ENCODE results near the gene SERPINA4.
A peak's percentile ranks its signal among the peaks of the same experiment; 100 is the strongest.

The SERPINA4 gene

GRCh38 chr14:94543449-94544124 lies 17.7 kb upstream of the SERPINA4 start:
- no peak for DNase-seq

- DNase-seq: no peak
Measured at GRCh38 chr14:94544726-94545125, 16.5 kb upstream of the SERPINA4 start.

GRCh38 chr14:94545131-94545841 lies 16.0 kb upstream of the SERPINA4 start:
- DNase-seq: peak in 1 of 3 experiments; percentile 52

GRCh38 chr14:94547151-94547680 lies 14.0 kb upstream of the SERPINA4 start:
- DNase-seq: no peak

- DNase-seq: no peak
Measured at GRCh38 chr14:94547726-94548125, 13.5 kb upstream of the SERPINA4 start.

- DNase-seq: no peak
Measured at GRCh38 chr14:94548131-94548998, 12.9 kb upstream of the SERPINA4 start.

GRCh38 chr14:94548999-94549985 lies 11.9 kb upstream of the SERPINA4 start:
- DNase-seq: peak; percentile 51 to 66 (median 56)

GRCh38 chr14:94550041-94550440 lies 11.2 kb upstream of the SERPINA4 start:
- no peak for DNase-seq

GRCh38 chr14:94555991-94556390 lies 5.3 kb upstream of the SERPINA4 start:
- no peak for DNase-seq

- DNase-seq: no peak
Measured at GRCh38 chr14:94557327-94557726, 3.9 kb upstream of the SERPINA4 start.

GRCh38 chr14:94558842-94559241 lies 2.4 kb upstream of the SERPINA4 start:
- no peak for DNase-seq

- DNase-seq: no peak
Measured at GRCh38 chr14:94559638-94560290, 1.5 kb upstream of the SERPINA4 start.

GRCh38 chr14:94560291-94560665 lies 964 bp upstream of the SERPINA4 start:
- DNase-seq: no peak

GRCh38 chr14:94561656-94562010 lies 391 bp downstream of the SERPINA4 start:
- no peak for DNase-seq

- DNase-seq: no peak
Measured at GRCh38 chr14:94562022-94562421, 780 bp downstream of the SERPINA4 start.

- DNase-seq: no peak
Measured at GRCh38 chr14:94562941-94563883, 2.0 kb downstream of the SERPINA4 start.

GRCh38 chr14:94564381-94564780 lies 3.1 kb downstream of the SERPINA4 start:
- DNase-seq: no peak

- no peak for DNase-seq
Measured at GRCh38 chr14:94568186-94568585, 6.9 kb downstream of the SERPINA4 start.

GRCh38 chr14:94569381-94570001 lies 8.2 kb downstream of the SERPINA4 start:
- no peak for DNase-seq

GRCh38 chr14:94570002-94570400 lies 8.8 kb downstream of the SERPINA4 start:
- no peak for DNase-seq
